ENCODE data around the gene MCCD1.

MCCD1 gene

GRCh38 chr6:31493875-31494694 lies 34.7 kb upstream of the MCCD1 start (continued):
- TF ChIP-seq SP7 (tag by site-specific recombination; IDR thresholded peaks at IDR 0.05) (peak; percentile 76), SCRT1 (tag by site-specific recombination; IDR thresholded peaks at IDR 0.05; ENCODE audit: borderline replicate concordance) (no peak), ZNF626 (tag by site-specific recombination; IDR thresholded peaks at IDR 0.05) (no peak), ZNF529 (tag by site-specific recombination; IDR thresholded peaks at IDR 0.05; ENCODE audit: insufficient replicate concordance) (no peak), GLIS1 (tag by site-specific recombination; IDR thresholded peaks at IDR 0.05) (no peak), SCRT2 (tag by site-specific recombination; IDR thresholded peaks at IDR 0.05) (no peak), ZNF184 (tag by site-specific recombination; IDR thresholded peaks at IDR 0.05) (no peak), GLI4 (tag by site-specific recombination; IDR thresholded peaks at IDR 0.05) (no peak), ZNF202 (tag by site-specific recombination; IDR thresholded peaks at IDR 0.05; ENCODE audit: borderline replicate concordance) (no peak), ZNF138 (tag by site-specific recombination; IDR thresholded peaks at IDR 0.05; ENCODE audit: borderline replicate concordance) (no peak), ZNF473 (tag by site-specific recombination; IDR thresholded peaks at IDR 0.05) (no peak), ZNF157 (tag by site-specific recombination; IDR thresholded peaks at IDR 0.05) (no peak), ZNF2 (tag by site-specific recombination; IDR thresholded peaks at IDR 0.05) (peak; percentile 87), ZNF518A (tag by site-specific recombination; conservative IDR thresholded peaks at IDR 0.05; ENCODE audit: low read depth) (no peak), ZNF639 (tag by site-specific recombination; IDR thresholded peaks at IDR 0.05) (0 out of 2 replicates have a peak, but pooled peaks have one; percentile 16), ZNF692 (tag by site-specific recombination; IDR thresholded peaks at IDR 0.05) (peak; percentile 71; the same call in 1 of the 2 replicates), ZNF292 (tag by site-specific recombination; IDR thresholded peaks at IDR 0.05; ENCODE audit: borderline replicate concordance, low read depth) (no peak), ZNF416 (tag by site-specific recombination; IDR thresholded peaks at IDR 0.05) (no peak), ZNF155 (tag by site-specific recombination; IDR thresholded peaks at IDR 0.05) (no peak), ZBTB21 (tag by site-specific recombination; IDR thresholded peaks at IDR 0.05) (0 out of 2 replicates have a peak, but pooled peaks have one; percentile 52), ZNF513 (tag by site-specific recombination; IDR thresholded peaks at IDR 0.05) (no peak), ZNF792 (tag by site-specific recombination; IDR thresholded peaks at IDR 0.05) (no peak), ZNF211 (tag by site-specific recombination; IDR thresholded peaks at IDR 0.05; ENCODE audit: low read depth) (no peak), ZNF362 (tag by site-specific recombination; IDR thresholded peaks at IDR 0.05) (no peak), OVOL3 (tag by site-specific recombination; IDR thresholded peaks at IDR 0.05) (no peak), ZNF121 (tag by site-specific recombination; IDR thresholded peaks at IDR 0.05) (no peak), ZNF394 (tag by site-specific recombination; IDR thresholded peaks at IDR 0.05; ENCODE audit: borderline replicate concordance) (peak; percentile 11; the same call in 1 of the 2 replicates), ZBTB1 (tag by site-specific recombination; IDR thresholded peaks at IDR 0.05) (no peak), ZNF239 (tag by site-specific recombination; IDR thresholded peaks at IDR 0.05) (no peak), ZNF623 (tag by site-specific recombination; IDR thresholded peaks at IDR 0.05) (no peak), ZNF404 (tag by site-specific recombination; IDR thresholded peaks at IDR 0.05) (no peak)
